Neural progenitor cell (in vitro differentiated cells): ENCODE results near the gene ODC1.

ENCODE experiments used
- CTCF ChIP-seq: fragments of 200-600 bp; sonication (generic); IDR thresholded peaks from 2 replicates; pipeline ENCODE4 v1.5.1; 2017; ENCODE audit warnings: antibody characterized with exemption, mild to moderate bottlenecking
- EZH2 ChIP-seq: fragments of 200-600 bp; sonication (generic); IDR thresholded peaks from 2 replicates; pipeline ENCODE4 v1.6.1; 2017; ENCODE audit warnings: antibody characterized with exemption, mild to moderate bottlenecking, moderate library complexity

DNA sequence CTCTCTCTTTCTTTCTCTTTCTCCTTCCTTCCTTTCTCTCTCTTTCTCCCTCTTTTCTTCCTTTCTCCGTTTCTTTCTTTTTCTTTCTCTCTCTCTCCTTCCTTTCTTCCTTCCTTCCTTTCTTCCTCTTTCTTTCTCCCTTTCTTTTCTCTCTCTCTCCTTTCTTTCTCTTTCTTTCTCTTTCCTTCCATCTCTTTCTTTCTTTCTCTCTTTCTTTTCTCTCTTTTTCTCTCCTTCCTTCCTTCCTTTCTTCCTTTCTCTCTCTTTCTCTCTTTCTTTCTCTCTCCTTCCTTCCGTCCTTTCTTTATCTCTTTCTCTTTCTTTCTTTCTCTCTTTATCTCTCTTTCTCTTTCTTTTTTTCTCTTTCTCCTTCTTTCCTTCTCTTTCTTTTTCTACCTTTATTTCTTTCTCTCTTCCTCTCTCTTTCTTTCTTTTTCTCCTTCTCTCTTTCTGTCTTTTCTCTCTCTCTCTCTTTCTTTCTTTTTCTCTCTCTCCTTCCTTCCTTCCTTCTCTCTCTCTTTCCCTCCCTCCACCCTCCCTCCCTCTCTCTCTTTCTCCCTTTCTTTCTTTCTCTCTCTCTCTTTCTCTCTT, 32.3 kb upstream of the ODC1 start:
- TF ChIP-seq CTCF (no peak), EZH2 (no peak)
